Measurements from ENCODE around the gene EXD3.

EXD3 gene

GRCh38 chr9:137446851-137447471 is 24.0 kb upstream of the EXD3 start:
- DNase-seq, result no peak

GRCh38 chr9:137445930-137446431 is 23.0 kb upstream of the EXD3 start:
- no peak for DNase-seq

GRCh38 chr9:137445275-137445807 is 22.4 kb upstream of the EXD3 start:
- DNase-seq, result peak; percentile 82 to 84

DNA sequence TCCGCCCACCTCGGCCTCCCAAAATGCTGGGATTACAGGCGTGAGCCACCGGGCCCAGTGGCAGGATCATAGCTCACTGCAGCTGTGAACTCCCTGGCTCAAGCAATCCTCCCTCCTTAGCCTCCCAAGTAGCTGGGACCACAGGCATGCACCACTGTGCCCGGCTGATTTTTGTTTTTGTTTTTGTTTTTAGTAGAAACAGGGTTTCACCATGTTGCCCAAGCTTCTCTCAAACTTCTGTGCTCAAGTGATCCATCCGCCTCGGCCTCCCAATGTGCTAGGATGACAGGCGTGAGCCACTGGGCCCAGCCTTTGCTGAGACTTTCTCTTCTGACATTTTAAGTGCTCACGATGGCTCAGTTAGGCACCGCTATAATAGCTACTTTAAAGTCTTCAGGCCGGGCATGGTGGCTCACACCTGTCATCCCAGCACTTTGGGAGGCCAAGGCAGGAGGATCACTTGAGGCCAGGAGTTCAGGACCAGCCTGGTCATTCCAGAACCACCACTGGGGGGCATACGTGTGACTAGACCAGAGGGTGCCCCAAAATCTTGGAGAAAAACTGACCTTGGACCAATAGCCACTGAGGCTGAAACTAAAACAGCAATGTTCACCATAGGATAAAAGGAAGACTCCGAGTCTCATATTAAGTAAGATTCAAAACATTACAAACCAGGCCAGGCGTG is 21.3 kb upstream of the EXD3 start:
- no peak for DNase-seq

GRCh38 chr9:137441935-137442321 is 19.0 kb upstream of the EXD3 start:
- DNase-seq, result no peak

DNA sequence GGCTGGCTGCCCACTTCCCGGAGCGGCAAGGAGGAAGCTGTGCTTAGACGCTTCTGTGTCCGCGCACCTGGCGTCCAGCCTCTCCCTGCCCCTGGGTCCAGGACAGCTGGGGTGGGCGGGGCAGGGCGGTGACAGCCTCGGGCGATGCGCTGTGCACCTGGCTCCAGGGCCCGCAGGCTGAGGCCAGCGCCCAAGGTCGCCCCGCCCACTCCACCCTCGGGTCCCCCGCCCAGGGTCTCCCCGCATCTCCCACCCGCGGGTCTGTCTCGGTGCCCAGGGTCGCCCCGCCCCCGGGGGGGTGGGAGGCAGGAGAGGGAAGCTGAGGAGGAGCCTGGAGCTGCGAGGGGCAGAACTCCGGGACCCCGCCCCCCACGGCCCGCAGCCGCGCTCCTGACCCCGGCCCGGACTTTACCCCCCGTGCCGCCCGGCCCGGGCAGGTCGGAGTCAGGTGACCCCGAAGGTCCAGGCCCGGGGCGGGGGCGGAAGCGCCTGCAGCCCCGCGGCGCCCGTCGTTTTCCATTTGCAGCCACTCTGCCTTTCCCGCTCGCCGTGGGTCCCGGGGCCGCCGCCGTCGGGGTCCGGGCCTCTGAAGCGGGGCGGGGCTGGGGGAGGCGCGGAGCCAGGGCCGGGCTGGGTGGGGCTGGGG is 18.4 kb upstream of the EXD3 start, which contains the start of gene ENTPD8:
ENTPD8 (minus strand) TSS at position 69 of the 646 bp plus-strand sequence. CDS start 3,072 bp downstream, outside the sequence.
- DNase-seq, result no peak

- no peak for DNase-seq
Measured at GRCh38 chr9:137439158-137439714, 16.3 kb upstream of the EXD3 start.

- no peak for DNase-seq
Measured at GRCh38 chr9:137438591-137439157, 15.7 kb upstream of the EXD3 start.

DNA sequence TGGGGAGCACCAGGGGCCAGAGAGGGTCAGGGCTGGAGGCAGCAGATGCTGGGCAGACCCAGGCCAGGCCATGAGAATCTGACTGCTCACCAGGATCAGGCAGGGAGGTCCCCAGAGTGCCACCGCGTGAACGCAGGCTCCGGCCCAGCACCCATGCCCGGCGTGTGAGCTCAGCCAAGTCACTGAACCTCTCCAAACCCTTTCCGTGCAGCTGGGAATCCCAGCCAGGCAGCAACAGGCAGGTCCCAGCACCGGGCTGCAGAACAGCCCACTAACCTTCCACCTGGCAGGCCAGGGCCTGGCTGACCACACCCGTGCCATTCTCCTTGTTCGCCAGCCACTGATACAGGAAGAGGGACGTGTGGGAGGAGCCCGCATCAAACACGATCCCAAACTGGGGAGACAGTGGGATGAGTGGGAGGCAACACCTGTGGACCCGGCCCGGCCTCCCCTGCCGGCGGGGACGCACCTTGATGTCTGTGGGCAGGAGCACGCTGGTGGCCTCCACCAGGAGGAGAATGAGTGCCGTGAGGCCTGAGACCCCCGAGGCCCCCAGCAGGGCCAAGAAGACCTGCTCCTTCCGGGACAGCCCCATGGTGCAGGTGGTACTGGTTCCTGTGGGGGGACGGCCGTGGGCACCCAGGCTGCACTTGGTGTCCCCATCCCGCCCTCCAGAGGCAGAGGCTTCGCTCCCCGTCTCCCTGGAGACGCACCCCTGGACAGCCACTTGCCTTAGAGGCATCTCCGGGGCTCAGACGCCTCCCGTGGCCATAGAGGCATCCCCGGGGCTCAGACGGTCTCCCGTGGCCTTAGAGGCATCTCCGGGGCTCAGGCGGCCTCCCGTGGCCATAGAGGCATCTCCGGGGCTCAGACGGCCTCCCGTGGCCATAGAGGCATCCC is 15.0 kb upstream of the EXD3 start:
- DNase-seq, result no peak

DNA sequence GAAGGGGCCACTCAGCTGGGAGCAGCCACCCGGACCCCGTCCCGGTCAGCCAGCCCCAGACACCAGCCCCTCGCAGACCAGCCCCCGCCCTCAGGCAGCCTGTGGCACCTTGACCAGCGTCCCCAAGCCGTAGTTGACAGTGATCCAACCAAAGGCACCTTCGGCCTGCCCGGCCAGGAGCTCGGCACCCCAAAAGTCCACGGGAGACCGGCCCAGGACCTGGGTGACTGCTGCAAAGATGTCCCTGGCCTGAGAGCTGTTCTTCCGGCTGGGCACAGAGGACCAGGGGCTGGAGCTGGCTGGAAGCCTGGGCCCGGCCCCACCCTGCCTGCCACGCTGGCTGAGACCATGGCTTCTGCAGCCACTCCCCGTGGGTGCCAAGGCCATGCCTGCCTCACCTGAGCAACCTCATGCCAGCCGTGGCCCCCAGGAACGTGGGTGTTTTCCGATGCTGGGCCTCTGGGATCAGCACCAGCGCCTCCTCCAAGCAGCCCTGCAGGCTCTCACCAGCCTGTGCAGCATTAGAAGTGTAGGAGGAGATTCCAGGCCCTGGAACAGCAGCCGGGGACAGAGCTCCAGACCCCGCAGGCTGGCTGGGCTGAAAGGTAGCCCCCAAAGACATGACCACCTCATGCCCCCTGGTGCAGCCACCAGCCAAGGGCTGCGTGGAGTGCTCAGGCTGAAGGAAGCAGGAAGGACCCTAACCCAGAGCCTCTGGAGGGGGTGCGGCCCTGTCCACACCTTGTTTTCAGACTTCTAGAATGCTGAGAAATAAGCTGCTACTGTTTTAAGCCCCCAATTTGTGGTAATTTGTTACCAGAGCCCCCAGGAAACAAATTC is 14.0 kb upstream of the EXD3 start:
- no peak for DNase-seq

GRCh38 chr9:137435980-137436760 is 13.2 kb upstream of the EXD3 start:
- DNase-seq, result no peak

DNA sequence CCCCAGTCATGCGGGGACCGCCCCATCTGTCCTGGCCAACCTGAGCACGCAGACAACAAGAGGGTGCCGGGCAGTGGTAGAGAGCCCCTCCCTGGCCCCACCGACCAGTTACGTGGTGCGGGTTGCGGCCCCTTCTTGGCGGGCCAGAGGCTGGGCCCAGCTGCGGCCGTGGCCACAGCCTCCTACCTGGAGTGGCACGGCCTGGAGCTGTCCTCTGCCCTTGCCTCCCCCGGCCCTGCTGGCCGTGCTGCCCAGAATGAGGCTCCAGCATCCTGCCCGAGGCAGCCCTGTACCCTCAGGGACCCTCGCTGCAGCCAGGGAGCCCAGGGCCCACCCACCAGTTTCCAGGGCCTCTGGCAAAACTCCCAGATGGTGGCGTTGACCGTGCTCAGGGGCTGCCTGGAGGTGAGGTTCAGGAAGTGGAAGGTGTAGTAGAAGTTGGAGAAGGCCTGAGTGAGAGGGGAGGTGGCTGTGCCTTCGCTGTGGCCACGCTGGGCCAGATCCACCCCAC is 12.5 kb upstream of the EXD3 start:
- no peak for DNase-seq

GRCh38 chr9:137434498-137435380 is 11.8 kb upstream of the EXD3 start:
- no peak for DNase-seq

DNA sequence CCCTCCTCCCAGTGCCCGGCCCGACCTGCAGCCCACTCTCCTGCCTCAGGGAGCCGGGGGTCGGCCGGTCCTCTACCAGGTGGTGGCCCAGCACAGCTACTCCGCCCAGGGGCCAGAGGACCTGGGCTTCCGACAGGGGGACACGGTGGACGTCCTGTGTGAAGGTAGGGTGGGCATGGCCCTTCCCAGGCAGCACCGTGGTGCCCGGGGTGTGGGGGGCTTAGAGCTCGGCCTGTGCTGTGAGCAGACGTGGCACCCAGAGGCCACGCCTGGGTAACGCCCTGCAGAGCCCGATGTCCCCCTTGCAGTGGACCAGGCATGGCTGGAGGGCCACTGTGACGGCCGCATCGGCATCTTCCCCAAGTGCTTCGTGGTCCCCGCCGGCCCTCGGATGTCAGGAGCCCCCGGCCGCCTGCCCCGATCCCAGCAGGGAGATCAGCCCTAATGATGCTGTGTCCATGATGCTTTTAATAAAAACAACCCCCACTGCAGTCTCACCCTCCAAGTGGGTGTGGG is 11.0 kb upstream of the EXD3 start:
- DNase-seq, result no peak

- no peak for DNase-seq
Measured at GRCh38 chr9:137433349-137433915, 10.5 kb upstream of the EXD3 start.

- DNase-seq, result no peak
Measured at GRCh38 chr9:137432687-137433348, 9.9 kb upstream of the EXD3 start.

DNA sequence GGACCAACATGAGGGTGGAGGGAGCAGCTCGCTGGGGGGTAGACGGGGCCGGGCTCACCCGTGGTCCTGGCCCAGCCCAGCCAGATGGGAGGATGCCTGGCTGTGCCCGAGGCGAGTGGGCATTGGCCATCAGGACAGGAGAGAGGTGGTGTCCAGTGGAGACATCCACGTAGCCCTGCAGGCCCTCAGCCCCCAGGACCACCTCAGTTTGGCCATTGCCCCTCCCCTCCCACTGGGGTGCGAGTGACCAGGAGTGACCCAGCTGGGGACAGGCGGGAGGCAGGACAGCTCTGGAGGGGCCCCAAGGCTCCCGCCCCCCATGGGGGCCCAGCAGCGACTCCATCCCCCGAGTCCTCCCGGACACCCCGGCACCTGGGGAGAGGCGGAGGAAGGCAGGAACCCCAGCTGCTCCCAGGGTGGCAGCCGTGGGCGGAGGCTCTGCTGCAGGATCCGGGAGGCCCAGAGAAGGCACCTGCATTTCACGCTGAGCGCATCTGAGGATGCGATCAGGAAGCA is 8.5 kb upstream of the EXD3 start:
- no peak for DNase-seq

Measured in stimulated activated CD4-positive, alpha-beta T cell treated with anti-CD3 and anti-CD28 coated beads, Interleukin-4, amount 100 ng/mL, for 4 hours (primary cell).